ENCODE data around the gene CD302. TPM values are rescaled to one million over a fixed set of nuclear protein-coding genes. Genes with fewer than 3 reads are reported as not detected.

The CD302 gene
- total RNA-seq, 1 donor = 64.3 TPM

DNA sequence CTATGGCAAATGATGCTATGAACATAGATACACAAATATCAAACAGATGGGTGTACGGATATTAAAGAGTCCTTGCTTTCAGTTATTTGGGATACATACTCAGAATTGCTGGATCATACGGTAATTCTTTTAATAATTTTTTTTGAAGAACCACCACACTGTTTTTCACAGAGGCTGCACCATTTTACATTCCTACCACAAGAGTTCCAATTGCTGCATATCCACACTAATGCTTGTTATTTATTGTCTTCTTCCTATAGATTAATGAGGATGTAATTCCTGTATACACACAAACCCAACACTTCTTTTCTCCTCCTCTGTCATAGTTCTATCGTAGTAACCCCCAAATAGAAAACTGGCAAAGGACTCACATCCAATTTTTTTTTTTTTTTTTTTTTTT, 21.7 kb downstream of the CD302 start:
- Histone ChIP-seq H3K4me1 (ENCODE audit: insufficient read depth, low read length) (no peaks in the 10 kb centered on the region), H3K4me3 (ENCODE audit: low read length) (no peak overlapping the region), H3K27me3 (ENCODE audit: insufficient read depth, low read length) (no peaks in the 10 kb centered on the region)

DNA sequence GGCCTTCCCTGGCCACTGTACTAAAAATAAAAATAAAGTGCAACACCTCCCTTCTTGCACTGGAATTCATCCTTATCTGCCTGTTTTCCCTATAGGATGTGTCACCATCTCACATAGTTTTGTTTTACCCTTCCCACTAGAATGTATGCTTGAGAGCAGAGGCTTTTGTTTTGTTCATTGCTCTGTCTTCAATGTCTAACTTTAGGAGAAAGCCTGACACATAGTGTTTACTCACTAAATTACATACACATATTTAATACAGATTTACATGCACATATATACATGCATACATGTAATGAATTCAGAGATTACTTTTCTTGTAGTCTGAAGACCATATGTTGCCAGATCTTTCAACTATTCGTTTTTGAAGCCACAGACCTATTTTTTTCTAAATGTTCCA, 23.0 kb downstream of the CD302 start:
- Histone ChIP-seq H3K27me3 (ENCODE audit: insufficient read depth, low read length) (no peaks in the 10 kb centered on the region), H3K9me3 (ENCODE audit: low read depth, low read length) (no peaks in the 10 kb centered on the region), H3K4me1 (ENCODE audit: insufficient read depth, low read length) (no peaks in the 10 kb centered on the region), H3K4me3 (ENCODE audit: low read length) (no peak overlapping the region)

More for the DNA sequence above, 21.7 kb downstream of the CD302 start:
- no peaks in the 10 kb centered on the region for H3K9me3 ChIP-seq (ENCODE audit: low read depth, low read length)

DNA sequence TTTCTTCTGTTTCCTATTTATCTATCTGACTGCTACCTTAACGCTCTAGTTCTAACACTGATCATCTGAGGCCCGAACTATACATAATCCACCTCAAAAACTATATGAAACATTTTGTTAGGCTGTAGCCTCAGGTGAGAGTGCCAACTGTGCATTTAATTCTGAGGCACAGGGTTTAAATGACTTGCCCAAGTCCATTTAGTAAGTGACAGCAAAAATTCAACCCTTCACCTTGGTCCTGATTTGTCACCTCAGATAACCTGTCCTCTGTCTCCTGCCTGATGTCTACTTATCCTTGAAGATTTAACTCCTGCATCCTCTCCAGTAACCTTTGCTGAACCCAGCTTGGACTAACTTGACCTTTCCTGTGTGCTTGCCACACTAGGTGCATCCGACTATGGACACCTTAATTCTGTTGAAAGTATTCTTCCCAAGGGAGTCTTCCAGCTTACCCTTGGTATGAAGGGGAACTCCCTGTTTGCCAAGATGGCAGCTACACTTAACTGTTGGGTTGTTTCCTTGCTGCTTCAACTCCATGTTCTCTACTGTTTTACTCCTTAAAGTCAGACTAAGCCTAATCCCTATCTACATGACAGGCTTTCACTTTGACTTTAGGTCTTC, 23.5 kb downstream of the CD302 start:
- Histone ChIP-seq H3K27me3 (ENCODE audit: insufficient read depth, low read length) (no peaks in the 10 kb centered on the region), H3K9me3 (ENCODE audit: low read depth, low read length) (no peaks in the 10 kb centered on the region), H3K4me3 (ENCODE audit: low read length) (no peak overlapping the region), H3K4me1 (ENCODE audit: insufficient read depth, low read length) (no peaks in the 10 kb centered on the region)

DNA sequence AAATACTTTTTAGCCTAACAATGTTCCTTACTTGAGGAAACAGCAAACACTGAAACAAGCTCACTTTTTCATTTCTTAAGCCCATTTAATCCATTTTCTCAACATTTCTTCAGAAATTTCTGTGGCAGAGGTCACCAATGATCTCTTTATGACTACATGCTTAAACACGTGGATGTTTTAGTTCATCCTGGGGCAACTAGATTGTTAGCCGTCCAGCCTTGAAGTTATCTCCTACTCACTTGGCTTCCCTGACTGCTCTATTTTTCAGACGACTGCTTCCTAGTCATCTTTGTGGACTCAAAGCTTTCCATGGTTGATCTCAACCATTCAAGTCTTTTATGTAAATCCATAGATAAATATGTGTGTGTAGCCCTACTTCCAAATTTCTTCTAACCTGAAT, 24.1 kb downstream of the CD302 start:
- H3K4me3 ChIP-seq (ENCODE audit: low read length) = no peak overlapping the region
- H3K4me1 ChIP-seq (ENCODE audit: insufficient read depth, low read length) = no peaks in the 10 kb centered on the region
- no peaks in the 10 kb centered on the region for H3K27me3 ChIP-seq (ENCODE audit: insufficient read depth, low read length)
- H3K9me3 ChIP-seq (ENCODE audit: low read depth, low read length) = no peaks in the 10 kb centered on the region

DNA sequence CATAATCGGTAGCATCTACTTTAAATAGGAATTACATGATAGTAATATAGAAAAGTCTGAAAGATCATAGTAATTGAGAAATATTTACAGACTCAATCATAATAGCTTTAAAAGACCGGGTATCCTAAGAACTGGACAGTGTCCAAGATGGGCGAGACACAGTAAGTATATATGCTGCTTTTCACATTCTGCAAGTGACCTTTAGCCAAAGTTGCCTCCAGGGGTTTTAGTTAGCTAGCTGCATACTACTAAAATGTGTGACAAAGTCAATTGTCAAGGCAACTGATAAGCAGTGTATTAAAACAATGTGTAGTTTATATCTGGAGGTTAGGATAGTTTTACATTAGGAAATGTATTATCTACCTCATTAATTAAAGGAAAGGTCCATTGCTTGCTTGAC, 24.6 kb downstream of the CD302 start:
- H3K27me3 ChIP-seq (ENCODE audit: insufficient read depth, low read length) = no peaks in the 10 kb centered on the region
- H3K9me3 ChIP-seq (ENCODE audit: low read depth, low read length) = no peaks in the 10 kb centered on the region
- no peak overlapping the region for H3K4me3 ChIP-seq (ENCODE audit: low read length)
- no peaks in the 10 kb centered on the region for H3K4me1 ChIP-seq (ENCODE audit: insufficient read depth, low read length)

DNA sequence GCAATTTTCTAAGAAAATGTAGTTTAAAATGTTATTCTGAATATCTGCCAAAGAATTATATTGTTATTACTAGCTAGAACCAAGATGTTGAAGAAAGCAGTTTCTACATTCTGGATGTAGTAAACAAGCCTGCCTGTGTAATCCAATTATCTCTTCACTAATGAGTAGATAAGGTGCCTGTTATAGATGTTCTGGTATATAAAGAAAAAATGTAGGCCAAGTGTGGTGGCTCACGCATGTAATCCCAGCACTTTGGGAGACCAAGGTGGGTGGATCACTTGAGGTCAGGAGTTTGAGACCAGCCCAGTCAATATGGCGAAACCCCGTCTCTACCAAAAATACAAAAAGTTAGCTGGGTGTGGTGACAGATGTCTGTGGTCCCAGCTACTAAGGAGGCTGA, 28.9 kb downstream of the CD302 start:
- Histone ChIP-seq H3K27me3 (ENCODE audit: insufficient read depth, low read length) (no peaks in the 10 kb centered on the region), H3K4me3 (ENCODE audit: low read length) (no peak overlapping the region), H3K4me1 (ENCODE audit: insufficient read depth, low read length) (no peaks in the 10 kb centered on the region), H3K9me3 (ENCODE audit: low read depth, low read length) (no peaks in the 10 kb centered on the region)

DNA sequence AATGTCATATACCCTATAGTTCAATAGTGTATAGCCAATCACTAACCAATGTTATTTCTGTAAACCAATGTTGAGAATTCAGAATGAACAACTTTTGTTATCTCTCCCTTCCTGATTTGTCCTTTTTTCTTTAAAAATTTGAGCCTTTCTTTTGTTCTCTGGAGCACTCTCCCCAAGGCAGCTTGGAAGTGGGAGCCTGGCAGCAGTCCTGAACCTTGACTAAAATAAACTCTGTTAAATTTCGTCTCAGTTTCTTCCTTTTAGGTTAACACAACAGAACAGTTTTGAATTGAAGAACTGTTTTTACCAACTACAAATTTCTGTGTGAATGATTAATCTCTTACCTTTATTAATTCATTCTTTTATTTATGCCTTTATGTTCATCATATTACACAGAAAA, 35.9 kb downstream of the CD302 start:
- Histone ChIP-seq H3K27me3 (ENCODE audit: insufficient read depth, low read length) (no peaks in the 10 kb centered on the region), H3K4me3 (ENCODE audit: low read length) (no peak overlapping the region), H3K4me1 (ENCODE audit: insufficient read depth, low read length) (no peaks in the 10 kb centered on the region), H3K9me3 (ENCODE audit: low read depth, low read length) (no peaks in the 10 kb centered on the region)

DNA sequence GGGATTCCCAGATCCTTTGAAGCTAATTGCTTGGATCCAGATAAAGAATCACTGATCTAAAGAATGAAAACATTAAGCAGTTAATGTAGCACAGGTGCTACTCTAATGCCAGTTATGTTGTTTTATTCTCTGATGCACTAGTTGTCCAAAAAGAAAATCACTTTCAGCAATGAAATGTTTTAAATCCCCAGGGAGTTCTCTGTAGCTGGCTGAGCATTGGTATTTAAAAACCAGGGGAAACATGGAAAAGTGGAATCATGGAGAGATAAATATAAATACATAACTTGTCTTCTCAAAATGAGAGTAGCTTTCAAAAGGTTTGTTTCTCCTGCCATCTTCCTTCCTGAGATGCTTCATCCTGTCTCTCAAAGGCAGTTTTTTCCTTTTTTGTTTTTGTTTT, 37.7 kb downstream of the CD302 start:
- Histone ChIP-seq H3K27me3 (ENCODE audit: insufficient read depth, low read length) (no peaks in the 10 kb centered on the region), H3K9me3 (ENCODE audit: low read depth, low read length) (no peaks in the 10 kb centered on the region), H3K4me3 (ENCODE audit: low read length) (no peak overlapping the region), H3K4me1 (ENCODE audit: insufficient read depth, low read length) (no peaks in the 10 kb centered on the region)

DNA sequence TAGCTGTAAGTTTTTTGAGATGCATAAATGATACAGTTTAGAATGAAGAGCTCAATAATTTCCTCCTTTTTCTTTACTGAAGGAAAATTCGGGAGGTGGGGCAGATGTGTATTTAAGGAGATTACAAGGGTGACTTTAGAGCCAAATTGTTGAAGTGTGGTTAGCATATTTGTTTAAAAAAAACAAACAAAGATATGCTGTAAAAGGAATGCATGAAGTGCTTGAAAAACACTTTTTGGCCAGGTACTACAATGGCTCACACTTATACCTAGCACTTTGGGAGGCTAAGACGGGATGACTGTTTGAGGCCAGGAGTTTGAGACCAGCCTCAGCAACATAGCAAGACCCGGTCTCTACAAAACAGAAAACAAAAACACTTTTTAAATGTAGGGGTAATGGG, 38.4 kb downstream of the CD302 start:
- Histone ChIP-seq H3K4me3 (ENCODE audit: low read length) (no peak overlapping the region), H3K27me3 (ENCODE audit: insufficient read depth, low read length) (no peaks in the 10 kb centered on the region), H3K4me1 (ENCODE audit: insufficient read depth, low read length) (peaks cover 4% of the 10 kb centered on the region), H3K9me3 (ENCODE audit: low read depth, low read length) (no peaks in the 10 kb centered on the region)

DNA sequence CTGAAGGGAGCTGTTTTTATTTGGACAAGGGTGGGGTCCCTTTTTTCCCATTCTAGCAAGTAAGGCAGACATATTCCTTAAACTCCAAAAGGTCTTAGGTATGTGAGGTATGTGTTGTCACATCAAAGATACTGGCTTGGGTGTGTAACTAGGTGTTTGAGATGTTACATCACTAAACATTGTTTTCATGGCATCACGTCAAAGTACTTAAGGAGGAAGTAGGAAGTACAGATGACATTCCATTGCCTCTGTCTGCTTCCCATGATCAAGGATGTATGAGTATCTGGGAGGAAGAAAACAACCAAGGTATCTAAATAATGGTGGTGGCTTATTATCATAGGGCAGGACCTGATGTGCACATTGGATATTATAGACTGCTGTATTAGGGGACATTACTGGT, 39.3 kb downstream of the CD302 start:
- peaks cover 13% of the 10 kb centered on the region for H3K4me1 ChIP-seq (ENCODE audit: insufficient read depth, low read length)
- no peaks in the 10 kb centered on the region for H3K9me3 ChIP-seq (ENCODE audit: low read depth, low read length)
- H3K4me3 ChIP-seq (ENCODE audit: low read length) = no peak overlapping the region
- no peaks in the 10 kb centered on the region for H3K27me3 ChIP-seq (ENCODE audit: insufficient read depth, low read length)

DNA sequence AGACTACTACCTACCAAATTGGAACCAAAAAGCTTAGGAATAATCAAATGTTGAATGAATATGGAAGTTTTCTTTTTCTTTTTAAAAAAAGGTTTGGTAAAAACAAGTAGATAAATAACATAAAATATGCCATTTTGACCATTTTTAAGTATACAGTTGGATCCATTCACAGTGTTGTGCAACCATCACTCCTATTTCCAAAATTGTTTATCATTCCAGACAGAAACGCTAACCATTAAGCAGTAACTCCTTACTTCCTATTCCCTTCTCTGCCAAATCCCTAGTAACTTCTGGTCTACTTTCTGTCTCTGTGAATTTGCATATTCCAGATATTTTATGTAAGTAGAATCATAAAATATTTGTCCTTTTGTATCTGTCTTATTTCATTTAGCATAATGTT, 39.8 kb downstream of the CD302 start:
- H3K9me3 ChIP-seq (ENCODE audit: low read depth, low read length) = no peaks in the 10 kb centered on the region

DNA sequence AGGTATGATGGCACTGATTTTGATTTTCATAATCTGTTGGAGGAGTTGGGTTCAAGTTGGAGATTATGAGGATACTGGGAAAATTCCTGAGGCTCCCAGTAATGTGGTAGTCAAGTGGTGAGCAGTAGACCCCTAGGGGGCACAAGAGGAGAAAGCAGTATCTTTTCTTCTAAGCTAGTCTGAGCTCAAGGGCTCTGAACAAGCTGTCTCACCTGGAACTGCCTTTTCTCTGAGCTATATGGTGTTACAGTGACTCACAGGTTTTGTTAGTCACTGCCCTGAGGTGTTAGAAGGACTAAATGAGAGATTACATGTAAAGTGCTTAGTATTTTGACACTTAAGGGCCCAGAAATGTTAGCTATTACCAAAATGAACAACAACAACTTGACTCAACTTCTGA, 42.2 kb downstream of the CD302 start:
- H3K4me1 ChIP-seq (ENCODE audit: insufficient read depth, low read length) = peaks cover 19% of the 10 kb centered on the region
- H3K27me3 ChIP-seq (ENCODE audit: insufficient read depth, low read length) = no peaks in the 10 kb centered on the region

More for the DNA sequence above, 39.8 kb downstream of the CD302 start:
- no peaks in the 10 kb centered on the region for H3K27me3 ChIP-seq (ENCODE audit: insufficient read depth, low read length)
- peaks cover 17% of the 10 kb centered on the region for H3K4me1 ChIP-seq (ENCODE audit: insufficient read depth, low read length)
- H3K4me3 ChIP-seq (ENCODE audit: low read length) = no peak overlapping the region

DNA sequence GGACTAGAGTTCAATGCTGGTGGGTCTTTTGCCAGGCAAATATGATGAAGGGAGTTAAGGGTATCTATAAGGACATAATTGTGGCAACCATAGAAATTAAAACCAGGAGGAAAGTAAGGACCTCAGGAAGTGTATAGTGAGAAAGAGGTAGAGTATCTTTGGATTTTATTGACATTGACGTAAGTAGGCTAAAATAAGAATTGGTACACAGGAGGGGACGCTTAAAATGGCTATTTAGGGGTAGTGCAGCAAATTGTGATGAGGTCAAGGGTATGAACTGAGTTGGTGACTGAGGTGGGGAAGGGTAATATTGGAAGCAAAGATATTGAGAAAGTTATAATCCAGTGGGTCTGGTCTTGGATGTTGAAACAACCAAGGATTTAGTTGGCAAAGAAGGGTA, 43.0 kb downstream of the CD302 start:
- H3K27me3 ChIP-seq (ENCODE audit: insufficient read depth, low read length) = no peaks in the 10 kb centered on the region
- H3K4me3 ChIP-seq (ENCODE audit: low read length) = no peak overlapping the region

More for the DNA sequence above, 42.2 kb downstream of the CD302 start:
- Histone ChIP-seq H3K9me3 (ENCODE audit: low read depth, low read length) (no peaks in the 10 kb centered on the region), H3K4me3 (ENCODE audit: low read length) (no peak overlapping the region)

DNA sequence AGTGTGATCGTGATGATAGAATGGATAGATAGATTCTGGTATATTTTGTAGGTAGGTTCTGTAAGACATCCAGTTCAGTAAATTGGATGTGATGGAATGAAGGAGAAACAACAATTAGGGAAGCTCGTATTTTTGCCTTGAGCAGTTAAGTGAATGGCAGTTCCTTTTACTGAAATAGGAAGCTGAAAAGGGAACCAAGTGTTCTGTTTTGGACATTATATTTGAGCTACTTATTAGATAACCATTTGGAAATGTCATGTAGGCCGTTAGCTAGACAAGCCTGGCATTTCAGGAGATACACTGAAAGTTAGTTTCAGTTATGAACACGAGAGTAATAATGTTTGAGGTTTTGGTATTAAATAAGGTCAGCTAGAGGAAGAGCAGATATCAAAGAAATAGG, 44.2 kb downstream of the CD302 start:
- no peak overlapping the region for H3K4me3 ChIP-seq (ENCODE audit: low read length)
- H3K27me3 ChIP-seq (ENCODE audit: insufficient read depth, low read length) = no peaks in the 10 kb centered on the region
- peaks cover 19% of the 10 kb centered on the region for H3K4me1 ChIP-seq (ENCODE audit: insufficient read depth, low read length)
- H3K9me3 ChIP-seq (ENCODE audit: low read depth, low read length) = no peaks in the 10 kb centered on the region

More for the DNA sequence above, 43.0 kb downstream of the CD302 start:
- Histone ChIP-seq H3K9me3 (ENCODE audit: low read depth, low read length) (no peaks in the 10 kb centered on the region), H3K4me1 (ENCODE audit: insufficient read depth, low read length) (peaks cover 19% of the 10 kb centered on the region)

DNA sequence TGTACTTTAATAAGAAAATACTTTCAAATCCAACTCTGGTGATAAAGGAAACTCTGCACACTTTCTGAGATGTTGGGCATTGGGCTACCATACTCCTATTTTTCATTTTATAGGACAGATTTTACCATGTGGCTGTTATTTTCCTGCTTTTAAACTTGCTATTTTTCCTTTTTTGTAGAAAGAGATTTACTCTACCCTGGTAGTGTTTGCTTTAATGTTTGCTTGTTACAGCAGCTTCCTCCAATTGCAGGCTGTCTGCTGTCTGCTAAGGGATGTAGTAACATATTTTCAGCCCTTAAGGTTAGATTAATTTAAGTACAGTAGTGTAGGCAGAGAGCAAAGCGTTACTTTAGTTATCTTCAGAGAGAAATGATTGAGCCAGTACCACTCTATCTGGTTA, 47.1 kb downstream of the CD302 start:
- Histone ChIP-seq H3K4me3 (ENCODE audit: low read length) (no peak overlapping the region), H3K4me1 (ENCODE audit: insufficient read depth, low read length) (peaks cover 19% of the 10 kb centered on the region), H3K27me3 (ENCODE audit: insufficient read depth, low read length) (no peaks in the 10 kb centered on the region), H3K9me3 (ENCODE audit: low read depth, low read length) (no peaks in the 10 kb centered on the region)

DNA sequence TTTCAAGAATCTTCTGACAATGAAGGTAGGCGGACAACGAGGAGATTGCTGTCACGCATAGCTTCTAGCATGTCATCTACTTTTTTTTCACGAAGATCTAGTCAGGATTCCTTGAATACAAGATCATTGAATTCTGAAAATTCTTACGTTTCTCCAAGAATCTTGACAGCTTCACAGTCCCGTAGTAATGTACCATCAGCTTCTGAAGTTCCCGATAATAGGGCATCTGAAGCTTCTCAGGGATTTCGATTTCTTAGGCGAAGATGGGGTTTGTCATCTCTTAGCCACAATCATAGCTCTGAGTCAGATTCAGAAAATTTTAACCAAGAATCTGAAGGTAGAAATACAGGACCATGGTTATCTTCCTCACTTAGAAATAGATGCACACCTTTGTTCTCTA, 49.9 kb downstream of the CD302 start:
- Histone ChIP-seq H3K4me1 (ENCODE audit: insufficient read depth, low read length) (peaks cover under 1% of the 10 kb centered on the region), H3K9me3 (ENCODE audit: low read depth, low read length) (no peaks in the 10 kb centered on the region), H3K27me3 (ENCODE audit: insufficient read depth, low read length) (no peaks in the 10 kb centered on the region), H3K4me3 (ENCODE audit: low read length) (no peak overlapping the region)
